HG03354 (cell line): Measurements from ENCODE around the gene GNAS-AS1.
"Not testable (repeated sequence)": the region's sequence is repeated elsewhere in the genome, so short reads cannot be mapped to it uniquely, and the experiment has no call there.

Source experiments
- ATAC-seq: cut with Tn5 transposase; IDR thresholded peaks from one replicate; pipeline ENCODE4 v1.9.1; 2021; ENCODE audit warnings: mild to moderate bottlenecking; ENCODE audit not compliant: unreplicated experiment, poor library complexity, severe bottlenecking

Gene GNAS-AS1

DNA sequence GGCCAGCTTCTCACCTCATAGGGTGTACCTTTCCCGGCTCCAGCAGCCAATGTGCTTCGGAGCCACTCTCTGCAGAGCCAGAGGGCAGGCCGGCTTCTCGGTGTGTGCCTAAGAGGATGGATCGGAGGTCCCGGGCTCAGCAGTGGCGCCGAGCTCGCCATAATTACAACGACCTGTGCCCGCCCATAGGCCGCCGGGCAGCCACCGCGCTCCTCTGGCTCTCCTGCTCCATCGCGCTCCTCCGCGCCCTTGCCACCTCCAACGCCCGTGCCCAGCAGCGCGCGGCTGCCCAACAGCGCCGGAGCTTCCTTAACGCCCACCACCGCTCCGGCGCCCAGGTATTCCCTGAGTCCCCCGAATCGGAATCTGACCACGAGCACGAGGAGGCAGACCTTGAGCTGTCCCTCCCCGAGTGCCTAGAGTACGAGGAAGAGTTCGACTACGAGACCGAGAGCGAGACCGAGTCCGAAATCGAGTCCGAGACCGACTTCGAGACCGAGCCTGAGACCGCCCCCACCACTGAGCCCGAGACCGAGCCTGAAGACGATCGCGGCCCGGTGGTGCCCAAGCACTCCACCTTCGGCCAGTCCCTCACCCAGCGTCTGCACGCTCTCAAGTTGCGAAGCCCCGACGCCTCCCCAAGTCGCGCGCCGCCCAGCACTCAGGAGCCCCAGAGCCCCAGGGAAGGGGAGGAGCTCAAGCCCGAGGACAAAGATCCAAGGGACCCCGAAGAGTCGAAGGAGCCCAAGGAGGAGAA is 10.5 kb downstream of the GNAS-AS1 start:
- no peak for ATAC-seq

- no peak for ATAC-seq
Measured at GRCh38 chr20:58839474-58839874, 11.2 kb downstream of the GNAS-AS1 start.

DNA sequence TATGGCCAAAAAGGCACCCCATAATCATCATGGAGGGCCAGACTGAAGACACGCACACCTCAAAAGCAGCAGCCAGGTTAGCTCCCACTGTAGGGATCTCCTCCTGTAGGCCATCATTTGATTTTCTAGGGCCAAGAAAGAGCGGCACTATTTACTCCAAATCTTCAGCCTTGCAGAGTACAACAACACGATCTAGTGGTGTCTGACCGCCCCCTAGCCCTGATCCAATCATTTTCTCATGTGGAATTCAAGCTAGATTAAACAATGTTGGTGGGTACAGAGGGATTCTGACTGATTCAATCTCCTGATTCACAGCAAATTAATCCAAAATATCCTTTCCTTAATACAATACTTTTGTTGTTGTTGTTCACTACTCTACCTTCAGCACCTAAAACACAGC is 12.5 kb downstream of the GNAS-AS1 start:
- no peak for ATAC-seq

GRCh38 chr20:58837717-58838116 is 13.0 kb downstream of the GNAS-AS1 start:
- no peak for ATAC-seq

- no peak for ATAC-seq
Measured at GRCh38 chr20:58836616-58837204, 14.0 kb downstream of the GNAS-AS1 start.

DNA sequence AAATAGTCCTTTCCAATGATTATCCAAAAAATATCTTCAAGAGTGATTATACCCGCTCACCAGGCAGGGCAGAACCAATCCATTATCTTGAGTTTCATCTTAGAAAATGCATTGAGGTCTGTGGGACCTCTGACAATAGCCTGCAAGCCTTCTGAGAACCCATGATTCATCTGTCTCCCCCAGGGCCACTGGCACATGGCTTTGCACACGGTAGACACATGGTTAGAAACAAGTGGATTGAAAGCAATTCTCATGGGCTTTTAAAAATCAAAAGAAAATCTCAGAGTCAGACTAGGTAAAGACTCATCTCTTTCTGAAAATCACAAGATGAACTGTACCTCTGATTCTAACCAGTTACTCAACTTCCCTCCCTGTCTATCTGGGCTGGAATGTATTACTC is 15.5 kb downstream of the GNAS-AS1 start:
- no peak for ATAC-seq

GRCh38 chr20:58833921-58834320 is 16.8 kb downstream of the GNAS-AS1 start:
- no peak for ATAC-seq

GRCh38 chr20:58832457-58832856 is 18.2 kb downstream of the GNAS-AS1 start:
- no peak for ATAC-seq

- ATAC-seq = no peak
Measured at GRCh38 chr20:58829531-58829941, 21.2 kb downstream of the GNAS-AS1 start.

DNA sequence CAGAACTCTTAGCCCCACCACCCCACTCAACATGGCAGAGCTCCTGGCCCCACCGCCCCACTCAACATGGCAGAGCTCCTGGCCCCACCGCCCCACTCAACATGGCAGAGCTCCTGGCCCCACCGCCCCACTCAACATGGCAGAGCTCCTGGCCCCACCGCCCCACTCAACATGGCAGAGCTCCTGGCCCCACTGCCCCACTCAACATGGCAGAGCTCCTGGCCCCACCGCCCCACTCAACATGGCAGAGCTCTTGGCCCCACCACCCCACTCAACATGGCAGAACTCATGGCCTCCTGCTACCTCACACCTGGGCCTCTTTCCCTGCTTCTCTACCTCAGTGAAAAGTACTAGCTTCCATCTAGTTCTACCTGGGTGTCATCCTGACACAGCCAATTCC is 21.9 kb downstream of the GNAS-AS1 start:
- ATAC-seq = not testable (repeated sequence)

DNA sequence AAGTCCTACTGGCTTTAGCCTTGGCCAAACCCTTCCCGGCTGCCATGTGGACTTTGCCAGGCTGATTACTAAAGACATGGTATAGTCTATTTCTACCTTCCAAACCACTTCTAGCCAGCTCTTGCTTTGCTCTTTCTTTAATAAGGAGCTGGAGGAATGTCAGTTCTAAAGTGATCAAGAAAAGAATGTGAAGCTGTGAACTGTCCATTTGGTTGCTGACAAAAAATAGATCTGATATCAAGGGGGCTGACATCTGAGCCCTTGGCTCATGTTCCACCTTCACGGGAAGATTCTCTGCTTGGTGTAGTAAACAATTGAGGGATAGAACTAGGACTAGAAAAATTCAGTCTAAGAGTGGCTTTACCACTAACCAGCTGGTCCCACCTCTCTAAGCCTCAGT is 22.6 kb downstream of the GNAS-AS1 start:
- ATAC-seq = no peak

DNA sequence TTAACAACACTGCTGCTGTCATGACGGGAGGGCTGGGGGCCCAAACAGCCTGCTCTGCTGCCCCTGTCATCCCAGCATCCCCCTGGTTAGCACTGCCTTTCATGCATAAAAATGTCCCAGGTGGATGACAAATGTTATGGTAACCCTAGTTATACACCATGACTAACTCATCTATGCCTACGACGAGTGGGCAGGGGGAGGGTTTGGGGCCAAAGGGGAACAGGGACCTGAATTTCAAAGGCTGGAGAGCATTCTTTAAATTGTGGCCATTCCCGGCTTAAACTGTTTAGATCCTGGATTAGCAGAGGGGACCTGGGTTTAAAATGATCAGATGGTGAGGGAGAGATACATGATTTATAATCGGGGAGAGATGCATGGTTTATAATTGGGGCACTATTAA is 24.4 kb downstream of the GNAS-AS1 start:
- ATAC-seq = no peak

- no peak for ATAC-seq
Measured at GRCh38 chr20:58825450-58825849, 25.3 kb downstream of the GNAS-AS1 start.

DNA sequence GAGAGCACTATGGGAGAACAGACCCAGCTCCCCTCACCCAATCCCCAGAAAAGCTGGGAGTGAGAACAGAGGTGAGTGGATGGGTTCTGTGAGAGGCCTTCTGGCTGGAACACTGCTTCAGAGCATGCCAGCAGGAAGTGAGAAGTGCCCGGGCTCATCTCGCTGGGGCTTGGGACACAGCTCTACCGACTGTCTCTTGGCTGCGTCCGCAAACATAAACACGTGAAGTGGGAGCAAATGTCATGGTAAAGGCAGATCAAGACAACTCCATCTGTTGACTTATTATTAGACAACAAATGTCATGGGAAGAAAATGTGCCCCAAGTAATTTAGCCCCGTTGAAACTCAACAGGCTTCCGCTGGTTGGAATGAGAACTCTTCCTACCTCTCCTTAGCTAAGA is 25.9 kb downstream of the GNAS-AS1 start:
- no peak for ATAC-seq

GRCh38 chr20:58822748-58823730 is 27.7 kb downstream of the GNAS-AS1 start:
- ATAC-seq = no peak

- no peak for ATAC-seq
Measured at GRCh38 chr20:58822149-58822548, 28.6 kb downstream of the GNAS-AS1 start.

- not testable (repeated sequence) for ATAC-seq
Measured at GRCh38 chr20:58820515-58820914, 30.2 kb downstream of the GNAS-AS1 start.

DNA sequence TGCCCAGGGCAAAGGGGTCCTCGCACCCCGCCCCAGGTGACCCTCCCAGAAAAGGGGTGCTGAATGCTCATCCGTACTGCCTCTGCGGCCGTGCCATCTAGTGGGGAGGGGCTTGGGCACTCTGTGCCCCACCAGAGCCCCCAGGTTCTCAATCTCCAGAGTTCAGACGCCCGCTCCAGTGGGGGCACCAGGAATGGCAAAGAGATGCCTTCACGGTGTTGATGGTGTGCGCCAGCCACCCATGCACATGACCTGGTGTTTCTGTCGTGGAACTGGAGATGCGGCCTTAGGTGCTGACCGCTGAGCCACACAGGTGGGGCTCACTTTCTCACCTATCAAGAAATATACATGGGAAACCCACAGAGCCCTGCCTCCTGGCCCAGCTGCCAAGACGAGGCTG is 30.8 kb downstream of the GNAS-AS1 start:
- no peak for ATAC-seq

GRCh38 chr20:58818586-58819285 is 32.0 kb downstream of the GNAS-AS1 start:
- ATAC-seq = no peak

GRCh38 chr20:58817748-58818147 is 33.0 kb downstream of the GNAS-AS1 start:
- ATAC-seq = no peak
